Measurements from ENCODE around the gene ZNF74. TPM values are rescaled to one million over a fixed set of nuclear protein-coding genes. Genes with fewer than 3 reads are reported as not detected.

Gene ZNF74
- polyA plus RNA-seq, 1 donor from 2014 or later: 75.6 TPM

DNA sequence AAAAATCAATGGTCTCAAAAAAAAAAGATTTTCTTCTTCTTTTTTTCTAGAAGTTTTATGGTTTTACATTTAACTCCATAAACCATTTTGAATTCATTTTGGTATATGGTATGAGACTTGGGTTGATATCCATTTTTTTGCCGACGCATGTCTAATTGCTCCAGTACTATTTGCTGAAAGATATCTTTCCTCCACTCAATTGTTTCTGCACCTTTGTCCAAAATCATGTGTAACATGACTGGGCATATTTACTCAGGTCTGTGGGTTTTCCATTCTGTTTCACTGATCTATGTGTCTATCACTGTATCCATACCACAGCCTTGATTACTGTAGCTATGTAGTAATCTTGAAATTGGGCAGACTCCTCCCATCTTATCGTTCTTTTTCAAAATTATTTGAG is 59.3 kb downstream of the ZNF74 start:
- H4K20me1 ChIP-seq (ENCODE audit: insufficient read depth): no peaks in the 10 kb centered on the region
- no peaks in the 10 kb centered on the region for H3K9me2 ChIP-seq (ENCODE audit: insufficient read depth, low read length)
- no peak for TF ChIP-seq MXI1 (conservative IDR thresholded peaks at IDR 0.05; ENCODE audit: poor library complexity, severe bottlenecking)
- no peak for TF ChIP-seq RAD21 (conservative IDR thresholded peaks at IDR 0.05)
- no peak for TF ChIP-seq EZH2 (IDR thresholded peaks at IDR 0.05; ENCODE audit: borderline replicate concordance, insufficient read depth, low read length, poor library complexity, severe bottlenecking)
- TF ChIP-seq, protein P1, sequence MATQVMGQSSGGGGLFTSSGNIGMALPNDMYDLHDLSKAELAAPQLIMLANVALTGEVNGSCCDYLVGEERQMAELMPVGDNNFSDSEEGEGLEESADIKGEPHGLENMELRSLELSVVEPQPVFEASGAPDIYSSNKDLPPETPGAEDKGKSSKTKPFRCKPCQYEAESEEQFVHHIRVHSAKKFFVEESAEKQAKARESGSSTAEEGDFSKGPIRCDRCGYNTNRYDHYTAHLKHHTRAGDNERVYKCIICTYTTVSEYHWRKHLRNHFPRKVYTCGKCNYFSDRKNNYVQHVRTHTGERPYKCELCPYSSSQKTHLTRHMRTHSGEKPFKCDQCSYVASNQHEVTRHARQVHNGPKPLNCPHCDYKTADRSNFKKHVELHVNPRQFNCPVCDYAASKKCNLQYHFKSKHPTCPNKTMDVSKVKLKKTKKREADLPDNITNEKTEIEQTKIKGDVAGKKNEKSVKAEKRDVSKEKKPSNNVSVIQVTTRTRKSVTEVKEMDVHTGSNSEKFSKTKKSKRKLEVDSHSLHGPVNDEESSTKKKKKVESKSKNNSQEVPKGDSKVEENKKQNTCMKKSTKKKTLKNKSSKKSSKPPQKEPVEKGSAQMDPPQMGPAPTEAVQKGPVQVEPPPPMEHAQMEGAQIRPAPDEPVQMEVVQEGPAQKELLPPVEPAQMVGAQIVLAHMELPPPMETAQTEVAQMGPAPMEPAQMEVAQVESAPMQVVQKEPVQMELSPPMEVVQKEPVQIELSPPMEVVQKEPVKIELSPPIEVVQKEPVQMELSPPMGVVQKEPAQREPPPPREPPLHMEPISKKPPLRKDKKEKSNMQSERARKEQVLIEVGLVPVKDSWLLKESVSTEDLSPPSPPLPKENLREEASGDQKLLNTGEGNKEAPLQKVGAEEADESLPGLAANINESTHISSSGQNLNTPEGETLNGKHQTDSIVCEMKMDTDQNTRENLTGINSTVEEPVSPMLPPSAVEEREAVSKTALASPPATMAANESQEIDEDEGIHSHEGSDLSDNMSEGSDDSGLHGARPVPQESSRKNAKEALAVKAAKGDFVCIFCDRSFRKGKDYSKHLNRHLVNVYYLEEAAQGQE (IDR thresholded peaks at IDR 0.05; ENCODE audit: borderline replicate concordance): no peak
- TF ChIP-seq, protein P2, sequence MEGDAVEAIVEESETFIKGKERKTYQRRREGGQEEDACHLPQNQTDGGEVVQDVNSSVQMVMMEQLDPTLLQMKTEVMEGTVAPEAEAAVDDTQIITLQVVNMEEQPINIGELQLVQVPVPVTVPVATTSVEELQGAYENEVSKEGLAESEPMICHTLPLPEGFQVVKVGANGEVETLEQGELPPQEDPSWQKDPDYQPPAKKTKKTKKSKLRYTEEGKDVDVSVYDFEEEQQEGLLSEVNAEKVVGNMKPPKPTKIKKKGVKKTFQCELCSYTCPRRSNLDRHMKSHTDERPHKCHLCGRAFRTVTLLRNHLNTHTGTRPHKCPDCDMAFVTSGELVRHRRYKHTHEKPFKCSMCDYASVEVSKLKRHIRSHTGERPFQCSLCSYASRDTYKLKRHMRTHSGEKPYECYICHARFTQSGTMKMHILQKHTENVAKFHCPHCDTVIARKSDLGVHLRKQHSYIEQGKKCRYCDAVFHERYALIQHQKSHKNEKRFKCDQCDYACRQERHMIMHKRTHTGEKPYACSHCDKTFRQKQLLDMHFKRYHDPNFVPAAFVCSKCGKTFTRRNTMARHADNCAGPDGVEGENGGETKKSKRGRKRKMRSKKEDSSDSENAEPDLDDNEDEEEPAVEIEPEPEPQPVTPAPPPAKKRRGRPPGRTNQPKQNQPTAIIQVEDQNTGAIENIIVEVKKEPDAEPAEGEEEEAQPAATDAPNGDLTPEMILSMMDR (IDR thresholded peaks at IDR 0.05; ENCODE audit: poor library complexity, severe bottlenecking): no peak
- no peak for TF ChIP-seq TAF1 (IDR thresholded peaks at IDR 0.05; ENCODE audit: low read depth)
- no peak for TF ChIP-seq POLR2AphosphoS5 (IDR thresholded peaks at IDR 0.05)
- no peak for TF ChIP-seq SMC3 (conservative IDR thresholded peaks at IDR 0.05; ENCODE audit: poor library complexity)
- TF ChIP-seq EP300 (conservative IDR thresholded peaks at IDR 0.05; ENCODE audit: poor library complexity, severe bottlenecking): no peak
- H3K9me3 ChIP-seq (ENCODE audit: low read length): no peaks in the 10 kb centered on the region
- no peak overlapping the region for H3K9ac ChIP-seq (ENCODE audit: low read length)
- no peak overlapping the region for H3K27ac ChIP-seq (ENCODE audit: low read length)
- no peak overlapping the region for H2AFZ ChIP-seq (ENCODE audit: low read depth, low read length)
- H3K79me2 ChIP-seq (replicated peaks; ENCODE audit: insufficient read depth, low read length): no peaks in the 10 kb centered on the region
- H3K36me3 ChIP-seq (ENCODE audit: insufficient read depth, low read length): peaks cover 8% of the 10 kb centered on the region
- no peaks in the 10 kb centered on the region for H3F3A ChIP-seq (ENCODE audit: insufficient read depth, low read length, poor library complexity, severe bottlenecking)
- no peak overlapping the region for H3K4me2 ChIP-seq (ENCODE audit: low read length)
- H3K27me3 ChIP-seq (ENCODE audit: insufficient read depth, low read depth, low read length): no peaks in the 10 kb centered on the region
- H3K4me3 ChIP-seq (ENCODE audit: low read length): no peak overlapping the region

DNA sequence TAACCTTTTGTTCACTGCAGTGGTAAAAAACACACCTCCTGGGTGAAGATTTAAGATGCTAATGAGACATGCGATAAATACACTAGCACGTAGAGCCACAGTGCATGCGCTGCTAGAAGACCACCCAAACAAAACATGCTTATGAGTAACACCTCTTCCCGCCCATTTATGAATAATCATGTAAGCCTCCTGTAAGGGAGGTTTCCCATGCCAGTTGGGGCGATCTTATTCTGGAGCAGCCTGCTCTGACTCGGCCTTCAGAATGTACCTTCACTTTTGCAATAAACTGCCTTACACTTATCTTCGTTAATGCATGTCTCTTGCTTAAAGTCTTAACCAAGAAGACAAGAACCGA is 61.7 kb downstream of the ZNF74 start:
- no peak overlapping the region for H3K4me2 ChIP-seq (ENCODE audit: low read length)
- peaks cover 8% of the 10 kb centered on the region for H3K36me3 ChIP-seq (ENCODE audit: insufficient read depth, low read length)
- H3K4me3 ChIP-seq (ENCODE audit: low read length): no peak overlapping the region
- H2AFZ ChIP-seq (ENCODE audit: low read depth, low read length): no peak overlapping the region
- H3K9me3 ChIP-seq (ENCODE audit: low read length): no peaks in the 10 kb centered on the region
- TF ChIP-seq POLR2AphosphoS5 (IDR thresholded peaks at IDR 0.05) (no peak), SMC3 (conservative IDR thresholded peaks at IDR 0.05; ENCODE audit: poor library complexity) (no peak), MXI1 (conservative IDR thresholded peaks at IDR 0.05; ENCODE audit: poor library complexity, severe bottlenecking) (no peak), TAF1 (IDR thresholded peaks at IDR 0.05; ENCODE audit: low read depth) (no peak), EZH2 (IDR thresholded peaks at IDR 0.05; ENCODE audit: borderline replicate concordance, insufficient read depth, low read length, poor library complexity, severe bottlenecking) (no peak), RAD21 (conservative IDR thresholded peaks at IDR 0.05) (no peak), EP300 (conservative IDR thresholded peaks at IDR 0.05; ENCODE audit: poor library complexity, severe bottlenecking) (no peak)
- TF ChIP-seq, protein P1 (IDR thresholded peaks at IDR 0.05; ENCODE audit: borderline replicate concordance): no peak
- TF ChIP-seq, protein P2 (IDR thresholded peaks at IDR 0.05; ENCODE audit: poor library complexity, severe bottlenecking): no peak
- H3F3A ChIP-seq (ENCODE audit: insufficient read depth, low read length, poor library complexity, severe bottlenecking): no peaks in the 10 kb centered on the region
- H3K9ac ChIP-seq (ENCODE audit: low read length): no peak overlapping the region
- H3K27me3 ChIP-seq (ENCODE audit: insufficient read depth, low read depth, low read length): no peaks in the 10 kb centered on the region
- H3K27ac ChIP-seq (ENCODE audit: low read length): no peak overlapping the region
- H3K9me2 ChIP-seq (ENCODE audit: insufficient read depth, low read length): no peaks in the 10 kb centered on the region
- H3K79me2 ChIP-seq (replicated peaks; ENCODE audit: insufficient read depth, low read length): no peaks in the 10 kb centered on the region
- no peaks in the 10 kb centered on the region for H4K20me1 ChIP-seq (ENCODE audit: insufficient read depth)

All from neural cell (in vitro differentiated cells).